Left ventricle myocardium superior (tissue), 1 donor: ENCODE results near the gene ZCCHC9. TPM values are rescaled to one million over a fixed set of nuclear protein-coding genes. Genes with fewer than 3 reads are reported as not detected.

Source experiments
- ATAC-seq: fragments of 200-7000 bp; cut with Tn5 transposase; one replicate; pipeline ENCODE4 v1.9.1; 2020; ENCODE audit warnings: mild to moderate bottlenecking, moderate library complexity
- DNase-seq: peaks from one replicate; pipeline ENCODE4 v3.0.0-alpha.2; 2020
- intact Hi-C: fragments of 100-400 bp; cut with micrococcal nuclease; formaldehyde crosslinking; loops from one replicate; pipeline ENCODE4 v1.11.0; 2022
- total RNA-seq: library from RNA; stranded (reverse); fragmentation: NEBNext Ultra II Directional; extraction: Animal tissue kit (Norgen Biotek cat#: 25700); gene quantifications from one replicate; pipeline ENCODE4 v1.2.1, GENCODE V29; 2021
- donor health status: DM: no; HTN: yes; CAD: no; lungs with severe emphysema.

Gene ZCCHC9
- total RNA-seq, 1 donor from 2014 or later: 9.3 TPM

DNA sequence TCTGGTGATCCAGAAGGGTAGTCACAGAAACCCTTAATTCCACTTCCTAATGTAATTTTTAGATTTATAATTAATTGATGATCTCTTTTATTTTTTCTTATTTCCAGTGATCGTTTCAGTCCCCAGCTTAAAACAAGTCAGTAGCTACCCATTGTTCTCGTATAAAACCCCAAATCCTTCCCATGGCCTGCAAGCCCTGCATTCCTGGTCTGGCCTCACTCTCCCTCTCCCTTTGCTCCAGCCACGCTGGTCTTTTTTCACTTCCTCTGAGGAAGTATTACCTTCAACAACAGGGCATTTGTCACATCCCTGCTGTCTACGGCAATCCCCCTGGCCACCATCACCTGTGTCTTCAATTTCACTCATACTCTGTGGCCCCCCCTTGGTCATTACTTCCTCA is 47.8 kb downstream of the ZCCHC9 start:
- ATAC-seq (no peak), DNase-seq (no peak)
- intact Hi-C loops: no loop called here

DNA sequence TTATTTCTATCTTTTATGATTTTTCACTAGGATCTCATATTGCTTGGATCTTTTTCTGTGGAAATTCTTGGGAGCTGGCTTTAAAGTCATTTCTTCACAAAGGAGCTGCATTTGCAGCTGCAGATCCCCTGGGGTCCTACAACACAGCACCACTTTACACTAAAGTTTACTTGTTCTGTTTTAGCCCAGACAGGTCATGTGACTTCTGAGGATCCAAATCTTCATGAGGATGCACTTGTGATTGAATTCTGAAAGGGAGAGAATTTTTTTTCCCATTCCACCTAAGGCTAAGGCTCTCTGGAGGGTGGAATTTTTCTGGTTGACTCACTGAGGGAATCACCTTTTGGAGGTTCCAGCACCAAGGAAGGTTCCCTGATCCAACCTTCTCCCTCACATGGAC is 49.1 kb downstream of the ZCCHC9 start:
- DNase-seq (no peak), ATAC-seq (no peak)
- intact Hi-C loops: no loop called here

DNA sequence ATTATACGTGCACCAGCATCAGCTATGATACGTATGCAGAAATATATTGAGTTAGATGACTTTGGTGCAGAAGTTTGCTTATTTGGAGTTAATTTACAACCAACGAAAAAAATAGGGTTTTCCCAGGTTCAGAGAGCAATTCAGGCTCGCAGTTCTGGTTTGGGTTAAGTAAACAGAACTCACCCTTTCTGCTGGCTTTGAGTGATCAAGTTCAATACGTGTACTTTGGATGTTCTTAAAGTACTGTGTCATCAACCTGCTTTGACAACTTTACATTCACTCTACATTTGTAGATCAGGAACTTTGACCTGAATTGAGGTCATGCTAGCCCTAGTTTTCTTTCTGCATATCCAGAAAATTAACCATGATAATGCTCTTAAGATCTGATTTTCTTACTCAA is 51.8 kb downstream of the ZCCHC9 start:
- DNase-seq (no peak), ATAC-seq (no peak)
- intact Hi-C loops: no loop called here

GRCh38 chr5:81354093-81354492 is 52.7 kb downstream of the ZCCHC9 start:
- DNase-seq (no peak), ATAC-seq (no peak)
- intact Hi-C loops: no loop called here

- intact Hi-C loops: no loop called here
- no peak for ATAC-seq
- DNase-seq: no peak
Measured at GRCh38 chr5:81355291-81356251, 54.2 kb downstream of the ZCCHC9 start.

GRCh38 chr5:81359108-81359507 is 57.7 kb downstream of the ZCCHC9 start:
- intact Hi-C loops: no loop called here
- ATAC-seq (no peak), DNase-seq (no peak)

DNA sequence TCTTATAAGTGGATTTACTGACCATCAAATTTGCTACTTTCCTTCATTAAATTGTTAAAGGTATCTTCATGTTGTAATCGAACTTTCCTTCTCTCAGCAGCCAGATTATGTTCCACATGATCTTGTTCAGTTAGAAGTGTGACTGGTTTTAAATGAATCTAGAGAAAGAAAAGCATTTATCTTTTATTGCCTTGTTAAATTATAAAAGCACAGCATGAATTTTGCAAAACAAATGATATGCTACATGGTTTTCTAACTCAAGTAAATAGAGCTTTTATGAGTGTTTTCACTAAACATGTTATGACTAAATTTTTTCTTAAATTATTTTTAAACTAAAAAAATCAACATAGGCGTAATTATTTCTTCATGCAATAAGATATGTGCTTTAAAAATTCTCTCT is 58.5 kb downstream of the ZCCHC9 start:
- DNase-seq: no peak
- intact Hi-C loops: no loop called here
- ATAC-seq: no peak

- intact Hi-C loops: no loop called here
- DNase-seq: no peak
- ATAC-seq: no peak
Measured at GRCh38 chr5:81360640-81361039, 59.3 kb downstream of the ZCCHC9 start.

DNA sequence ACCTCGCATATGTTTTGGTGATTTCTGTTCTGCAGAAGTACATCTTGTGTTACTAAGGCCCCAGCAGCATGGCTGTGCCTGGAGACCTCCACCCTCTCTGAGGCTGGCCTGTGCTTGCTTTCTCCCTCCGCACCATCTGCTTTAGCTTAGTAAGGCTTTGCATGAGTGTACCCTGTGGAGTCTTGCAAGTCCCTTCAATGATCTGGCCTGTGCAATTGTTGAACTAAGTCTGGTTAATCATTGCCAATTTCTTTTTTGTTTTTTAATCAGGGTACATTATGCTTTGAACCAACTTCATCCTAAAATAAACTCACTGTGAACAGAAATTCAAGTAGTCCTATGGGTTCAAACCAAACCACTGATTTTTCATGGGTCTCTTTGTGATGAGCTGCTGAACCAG is 60.2 kb downstream of the ZCCHC9 start:
- intact Hi-C loops: no loop called here
- ATAC-seq: no peak
- no peak for DNase-seq

Other genes starting within 250 kb of the ZCCHC9 start
- gene CKMT2, start 68.3 kb upstream of the ZCCHC9 start, total RNA-seq: 2,067 TPM
- not detected for gene ACOT12, start 92.5 kb downstream of the ZCCHC9 start, total RNA-seq